ENCODE results near the gene ATG7. TPM values are rescaled to one million over a fixed set of nuclear protein-coding genes. Genes with fewer than 3 reads are reported as not detected.
"Not testable (repeated sequence)": the region's sequence is repeated elsewhere in the genome, so short reads cannot be mapped to it uniquely, and the experiment has no call there.

ATG7 gene
- total RNA-seq, 5 donors from 2014 or later (not counting 1 experiment from before 2014, with no cell fraction given), result 29.0 to 39.3 (median 37.4) TPM

DNA sequence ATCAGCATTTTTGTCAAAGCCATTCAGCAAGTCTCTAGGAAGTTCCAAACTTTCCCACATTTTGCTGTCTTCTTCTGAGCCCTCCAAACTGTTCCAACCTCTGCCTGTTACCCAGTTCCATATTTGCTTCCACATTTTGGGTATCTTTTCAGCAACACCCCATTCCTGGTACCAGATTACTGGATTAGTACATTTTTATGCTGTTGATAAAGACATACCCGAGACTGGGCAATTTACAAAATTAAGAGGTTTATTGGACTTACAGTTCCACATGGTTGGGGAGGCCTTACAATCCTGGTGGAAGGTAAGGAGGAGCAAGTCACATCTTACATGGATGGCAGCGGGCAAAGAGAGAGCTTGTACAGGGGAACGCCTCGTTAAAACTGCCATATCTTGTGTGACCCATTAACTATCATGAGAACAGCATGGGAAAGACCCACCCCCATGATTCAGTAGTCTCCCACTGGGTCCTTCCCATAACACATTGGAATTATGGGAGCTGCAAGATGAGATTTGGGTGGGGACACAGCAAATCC is 136.2 kb downstream of the ATG7 start:
- H3K27me3 Mint-ChIP-seq; H3K4me1 ChIP-seq (ENCODE audit: control insufficient read depth in 1 of 2, extremely low read depth in 1 of 2, insufficient read depth in 2 of 2, low read length in 2 of 2); H3K27ac Mint-ChIP-seq: not testable (repeated sequence)

DNA sequence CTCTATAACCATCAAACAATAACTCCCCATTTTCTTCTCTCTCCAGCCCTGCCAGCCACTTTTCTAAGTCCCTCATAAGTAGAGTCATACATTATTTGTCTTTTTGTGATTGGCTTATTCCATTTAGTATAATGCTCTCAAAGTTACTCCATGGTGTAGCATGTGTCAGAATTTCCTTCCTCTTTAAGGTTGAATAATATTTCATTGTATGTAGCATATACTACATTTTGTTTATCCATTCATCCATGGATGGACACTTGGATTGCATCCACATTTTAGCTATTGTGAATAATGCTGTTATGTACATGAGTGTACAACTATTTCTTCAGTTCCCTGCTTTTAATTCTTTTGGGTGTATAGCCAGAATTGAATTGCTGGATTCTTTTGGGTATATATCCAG is 138.4 kb downstream of the ATG7 start:
- peaks cover 2% of the 10 kb centered on the region for H3K9me3 ChIP-seq
- H3K27ac Mint-ChIP-seq, result no peak overlapping the region
- POLR2A ChIA-PET, result no interaction called here
- CTCF ChIA-PET, result no interaction called here
- no peaks in the 10 kb centered on the region for H3K27me3 Mint-ChIP-seq
- no peak overlapping the region for H3K4me3 ChIP-seq (ENCODE audit: control insufficient read depth in 1 of 2, extremely low read depth in 1 of 2, low read length in 1 of 2)
- peaks cover 0 to 3% of the 10 kb centered on the region in 2 donors for H3K36me3 ChIP-seq (ENCODE audit: control insufficient read depth in 2 of 2, extremely low read depth in 1 of 2, insufficient read depth in 1 of 2, low read length in 1 of 2)
- DNase-seq, result no peak
- peaks cover 72% of the 10 kb centered on the region for H3K36me3 Mint-ChIP-seq
- H3K4me3 Mint-ChIP-seq, result no peak overlapping the region
- H3K4me1 Mint-ChIP-seq, result peaks cover 4 to 9% (median 7%) of the 10 kb centered on the region in 3 donors
- H3K4me1 ChIP-seq (ENCODE audit: control insufficient read depth in 1 of 2, extremely low read depth in 1 of 2, insufficient read depth in 2 of 2, low read length in 2 of 2), result no peaks in the 10 kb centered on the region
- no peak for ATAC-seq (replicated peaks in 1 of 4)
- H3K27me3 ChIP-seq (replicated peaks in 1 of 2; ENCODE audit: control insufficient read depth in 2 of 2, extremely low read depth in 1 of 2, insufficient read depth in 2 of 2, low read length in 1 of 2), result no peaks in the 10 kb centered on the region
- peaks cover 19 to 45% (median 22%) of the 10 kb centered on the region in 3 donors for H3K9me3 Mint-ChIP-seq
- H3K27ac ChIP-seq (ENCODE audit: low read length), result no peak overlapping the region

More for the DNA sequence above, 136.2 kb downstream of the ATG7 start:
- H3K27ac ChIP-seq (ENCODE audit: low read length); H3K27me3 ChIP-seq (replicated peaks in 1 of 2; ENCODE audit: control insufficient read depth in 2 of 2, extremely low read depth in 1 of 2, insufficient read depth in 2 of 2, low read length in 1 of 2); CTCF ChIA-PET; H3K36me3 ChIP-seq (ENCODE audit: control insufficient read depth in 2 of 2, extremely low read depth in 1 of 2, insufficient read depth in 1 of 2, low read length in 1 of 2); H3K4me3 Mint-ChIP-seq; H3K9me3 ChIP-seq; H3K4me1 Mint-ChIP-seq; DNase-seq; POLR2A ChIA-PET; H3K4me3 ChIP-seq (ENCODE audit: control insufficient read depth in 1 of 2, extremely low read depth in 1 of 2, low read length in 1 of 2); ATAC-seq (replicated peaks in 1 of 4): not testable (repeated sequence)
- H3K36me3 Mint-ChIP-seq, result peaks cover 76% of the 10 kb centered on the region
- 100% methylated on average over 1 of the region's 4 CpGs for WGBS (ENCODE audit: insufficient coverage)
- H3K9me3 Mint-ChIP-seq, result peaks cover 17 to 42% (median 22%) of the 10 kb centered on the region in 3 donors

GRCh38 chr3:11411956-11412355 is 139.8 kb downstream of the ATG7 start:
- peaks cover 58% of the 10 kb centered on the region for H3K36me3 Mint-ChIP-seq
- no peaks in the 10 kb centered on the region for H3K27me3 Mint-ChIP-seq
- no peak for DNase-seq
- peaks cover 2% of the 10 kb centered on the region for H3K9me3 ChIP-seq
- H3K4me1 Mint-ChIP-seq, result peaks cover 6 to 10% (median 7%) of the 10 kb centered on the region in 3 donors
- H3K36me3 ChIP-seq (ENCODE audit: control insufficient read depth in 2 of 2, extremely low read depth in 1 of 2, insufficient read depth in 1 of 2, low read length in 1 of 2), result no peaks in the 10 kb centered on the region
- H3K27ac ChIP-seq (ENCODE audit: low read length), result no peak overlapping the region
- H3K4me3 Mint-ChIP-seq, result no peak overlapping the region
- H3K27ac Mint-ChIP-seq, result no peak overlapping the region
- H3K4me1 ChIP-seq (ENCODE audit: control insufficient read depth in 1 of 2, extremely low read depth in 1 of 2, insufficient read depth in 2 of 2, low read length in 2 of 2), result no peaks in the 10 kb centered on the region
- no peak for ATAC-seq (replicated peaks in 1 of 4)
- H3K4me3 ChIP-seq (ENCODE audit: control insufficient read depth in 1 of 2, extremely low read depth in 1 of 2, low read length in 1 of 2), result no peak overlapping the region
- CTCF ChIA-PET, result no interaction called here
- POLR2A ChIA-PET, result interaction anchor here in 1 of 2 donors (0.7 kb wide), 1 partner anchor 259 kb away, joined by 5 read pairs; no protein-coding TSS in a partner anchor
- H3K27me3 ChIP-seq (replicated peaks in 1 of 2; ENCODE audit: control insufficient read depth in 2 of 2, extremely low read depth in 1 of 2, insufficient read depth in 2 of 2, low read length in 1 of 2), result no peaks in the 10 kb centered on the region
- H3K9me3 Mint-ChIP-seq, result peaks cover 14 to 39% (median 22%) of the 10 kb centered on the region in 3 donors

GRCh38 chr3:11413071-11413470 is 140.9 kb downstream of the ATG7 start:
- H3K36me3 ChIP-seq (ENCODE audit: control insufficient read depth in 2 of 2, extremely low read depth in 1 of 2, insufficient read depth in 1 of 2, low read length in 1 of 2), result no peaks in the 10 kb centered on the region
- no peaks in the 10 kb centered on the region for H3K4me1 ChIP-seq (ENCODE audit: control insufficient read depth in 1 of 2, extremely low read depth in 1 of 2, insufficient read depth in 2 of 2, low read length in 2 of 2)
- Mint-ChIP-seq H3K9me3 (peaks cover 12 to 36% (median 20%) of the 10 kb centered on the region in 3 donors), H3K4me1 (peaks cover 6 to 10% (median 7%) of the 10 kb centered on the region in 3 donors), H3K36me3 (peaks cover 51% of the 10 kb centered on the region), H3K4me3 (no peak overlapping the region), H3K27me3 (no peaks in the 10 kb centered on the region), H3K27ac (no peak overlapping the region)
- POLR2A ChIA-PET, result no interaction called here
- peaks cover 2% of the 10 kb centered on the region for H3K9me3 ChIP-seq
- H3K4me3 ChIP-seq (ENCODE audit: control insufficient read depth in 1 of 2, extremely low read depth in 1 of 2, low read length in 1 of 2), result no peak overlapping the region
- H3K27ac ChIP-seq (ENCODE audit: low read length), result no peak overlapping the region
- WGBS (ENCODE audit: insufficient coverage), result no CpG with 5 or more reads among the region's 4 CpGs
- no peaks in the 10 kb centered on the region for H3K27me3 ChIP-seq (replicated peaks in 1 of 2; ENCODE audit: control insufficient read depth in 2 of 2, extremely low read depth in 1 of 2, insufficient read depth in 2 of 2, low read length in 1 of 2)
- CTCF ChIA-PET, result no interaction called here
- DNase-seq (no peak), ATAC-seq (replicated peaks in 1 of 4) (no peak)

DNA sequence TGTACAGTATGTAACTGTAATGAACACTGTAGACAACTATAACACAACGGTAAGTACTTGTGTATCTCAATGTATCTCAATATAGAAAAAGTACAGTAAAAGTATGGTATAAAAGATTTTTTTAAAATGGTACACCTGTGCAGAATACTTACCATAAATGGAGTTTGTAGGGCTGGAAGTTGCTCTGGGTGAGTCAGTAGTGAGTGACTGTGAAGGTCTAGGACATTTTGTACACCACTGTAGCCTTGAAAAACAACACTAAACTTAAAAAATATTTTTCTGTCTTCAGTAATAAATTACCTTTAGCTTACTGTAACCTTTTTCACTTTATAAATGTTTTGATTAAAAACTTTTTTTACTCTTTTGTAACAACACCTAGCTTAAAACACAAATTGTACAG is 142.9 kb downstream of the ATG7 start:
- Mint-ChIP-seq H3K9me3 (peaks cover 4 to 23% (median 10%) of the 10 kb centered on the region in 3 donors), H3K4me3 (no peak overlapping the region), H3K36me3 (peaks cover 37% of the 10 kb centered on the region), H3K27ac (no peak overlapping the region), H3K27me3 (no peaks in the 10 kb centered on the region), H3K4me1 (peaks cover 0 to 10% (median 8%) of the 10 kb centered on the region in 3 donors)
- ATAC-seq (replicated peaks in 1 of 4) (no peak), DNase-seq (no peak)
- Histone ChIP-seq H3K9me3 (peaks cover 2% of the 10 kb centered on the region), H3K4me1 (ENCODE audit: control insufficient read depth in 1 of 2, extremely low read depth in 1 of 2, insufficient read depth in 2 of 2, low read length in 2 of 2) (no peaks in the 10 kb centered on the region), H3K4me3 (ENCODE audit: control insufficient read depth in 1 of 2, extremely low read depth in 1 of 2, low read length in 1 of 2) (no peak overlapping the region), H3K36me3 (ENCODE audit: control insufficient read depth in 2 of 2, extremely low read depth in 1 of 2, insufficient read depth in 1 of 2, low read length in 1 of 2) (no peaks in the 10 kb centered on the region), H3K27me3 (replicated peaks in 1 of 2; ENCODE audit: control insufficient read depth in 2 of 2, extremely low read depth in 1 of 2, insufficient read depth in 2 of 2, low read length in 1 of 2) (no peaks in the 10 kb centered on the region), H3K27ac (ENCODE audit: low read length) (no peak overlapping the region)
- CTCF ChIA-PET, result no interaction called here
- no CpG with 5 or more reads among the region's 1 CpG for WGBS (ENCODE audit: insufficient coverage)
- POLR2A ChIA-PET, result no interaction called here

DNA sequence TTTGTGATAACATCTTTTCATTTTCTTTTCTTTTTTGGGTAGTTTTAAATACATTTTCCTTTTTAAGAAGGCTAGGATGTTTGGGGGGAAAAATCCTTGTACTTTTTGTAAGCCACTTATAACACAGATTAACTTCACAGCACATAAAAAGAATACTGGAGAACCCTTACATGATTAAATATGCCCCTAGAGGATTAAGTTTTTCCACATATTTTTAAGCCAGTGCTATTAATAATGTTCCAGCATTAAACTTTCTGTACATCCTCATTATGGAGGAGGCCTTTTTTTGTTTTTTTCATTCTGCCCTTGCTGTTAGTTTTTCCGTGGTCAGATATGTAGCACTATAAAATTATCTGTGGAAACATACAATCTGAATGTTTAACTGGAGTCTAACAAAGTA is 147.9 kb downstream of the ATG7 start:
- ATAC-seq (replicated peaks in 1 of 4), result no peak
- Histone ChIP-seq H3K27ac (ENCODE audit: low read length) (no peak overlapping the region), H3K9me3 (no peaks in the 10 kb centered on the region), H3K4me1 (ENCODE audit: control insufficient read depth in 1 of 2, extremely low read depth in 1 of 2, insufficient read depth in 2 of 2, low read length in 2 of 2) (no peaks in the 10 kb centered on the region), H3K36me3 (ENCODE audit: control insufficient read depth in 2 of 2, extremely low read depth in 1 of 2, insufficient read depth in 1 of 2, low read length in 1 of 2) (no peaks in the 10 kb centered on the region), H3K4me3 (ENCODE audit: control insufficient read depth in 1 of 2, extremely low read depth in 1 of 2, low read length in 1 of 2) (no peak overlapping the region), H3K27me3 (replicated peaks in 1 of 2; ENCODE audit: control insufficient read depth in 2 of 2, extremely low read depth in 1 of 2, insufficient read depth in 2 of 2, low read length in 1 of 2) (no peaks in the 10 kb centered on the region)
- Mint-ChIP-seq H3K27me3 (no peaks in the 10 kb centered on the region), H3K4me1 (peaks cover 8 to 17% (median 12%) of the 10 kb centered on the region in 3 donors), H3K9me3 (no peaks in the 10 kb centered on the region), H3K4me3 (no peak overlapping the region), H3K36me3 (peaks cover 20% of the 10 kb centered on the region), H3K27ac (no peak overlapping the region)
- DNase-seq, result no peak
- no CpG with 5 or more reads among the region's 1 CpG for WGBS (ENCODE audit: insufficient coverage)
- CTCF ChIA-PET, result no interaction called here
- POLR2A ChIA-PET, result no interaction called here

DNA sequence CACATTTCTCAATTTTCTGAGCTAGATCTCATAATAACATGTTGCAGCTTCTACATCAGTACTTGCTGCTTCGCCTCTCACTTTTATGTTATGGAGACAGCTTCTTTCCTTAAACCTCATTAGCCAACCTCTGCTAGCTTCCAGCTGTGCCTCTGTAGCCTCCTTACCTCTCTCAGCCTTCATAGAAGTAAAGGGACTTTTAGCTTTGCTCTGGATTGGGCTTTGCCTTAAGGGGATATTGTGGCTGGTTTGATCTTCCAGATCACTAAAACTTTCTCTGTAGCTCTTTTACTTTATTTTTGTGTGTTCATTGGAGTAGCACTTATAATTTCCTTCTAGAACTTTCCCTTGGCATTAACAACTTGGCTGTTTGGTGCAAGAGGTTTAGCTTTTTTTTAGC is 150.1 kb downstream of the ATG7 start:
- ChIA-PET CTCF (interaction anchor here in 1 of 2 donors (0.6 kb wide), 1 partner anchor 471 kb away, joined by 3 read pairs; no protein-coding TSS in a partner anchor), POLR2A (interaction anchor here in 1 of 2 donors (0.6 kb wide), 3 partner anchors 41 to 105 kb away, joined by 4 to 11 read pairs (median 8); no protein-coding TSS in a partner anchor)
- H3K27ac Mint-ChIP-seq, result no peak overlapping the region
- Histone ChIP-seq H3K27ac (ENCODE audit: low read length) (no peak overlapping the region), H3K9me3 (no peaks in the 10 kb centered on the region), H3K4me3 (ENCODE audit: control insufficient read depth in 1 of 2, extremely low read depth in 1 of 2, low read length in 1 of 2) (no peak overlapping the region), H3K36me3 (ENCODE audit: control insufficient read depth in 2 of 2, extremely low read depth in 1 of 2, insufficient read depth in 1 of 2, low read length in 1 of 2) (peaks cover 0 to 6% of the 10 kb centered on the region in 2 donors), H3K27me3 (replicated peaks in 1 of 2; ENCODE audit: control insufficient read depth in 2 of 2, extremely low read depth in 1 of 2, insufficient read depth in 2 of 2, low read length in 1 of 2) (no peaks in the 10 kb centered on the region), H3K4me1 (ENCODE audit: control insufficient read depth in 1 of 2, extremely low read depth in 1 of 2, insufficient read depth in 2 of 2, low read length in 2 of 2) (no peaks in the 10 kb centered on the region)
- peaks cover 40% of the 10 kb centered on the region for H3K36me3 Mint-ChIP-seq
- H3K9me3 Mint-ChIP-seq, result no peaks in the 10 kb centered on the region
- ATAC-seq (replicated peaks in 1 of 4) (no peak), DNase-seq (no peak)
- no peaks in the 10 kb centered on the region for H3K27me3 Mint-ChIP-seq
- no CpG with 5 or more reads among the region's 1 CpG for WGBS (ENCODE audit: insufficient coverage)
- H3K4me1 Mint-ChIP-seq, result peaks cover 6 to 17% (median 10%) of the 10 kb centered on the region in 3 donors
- H3K4me3 Mint-ChIP-seq, result no peak overlapping the region

Data from T-cell (primary cell).